ENCODE data around the gene KCTD16.

KCTD16 gene

DNA sequence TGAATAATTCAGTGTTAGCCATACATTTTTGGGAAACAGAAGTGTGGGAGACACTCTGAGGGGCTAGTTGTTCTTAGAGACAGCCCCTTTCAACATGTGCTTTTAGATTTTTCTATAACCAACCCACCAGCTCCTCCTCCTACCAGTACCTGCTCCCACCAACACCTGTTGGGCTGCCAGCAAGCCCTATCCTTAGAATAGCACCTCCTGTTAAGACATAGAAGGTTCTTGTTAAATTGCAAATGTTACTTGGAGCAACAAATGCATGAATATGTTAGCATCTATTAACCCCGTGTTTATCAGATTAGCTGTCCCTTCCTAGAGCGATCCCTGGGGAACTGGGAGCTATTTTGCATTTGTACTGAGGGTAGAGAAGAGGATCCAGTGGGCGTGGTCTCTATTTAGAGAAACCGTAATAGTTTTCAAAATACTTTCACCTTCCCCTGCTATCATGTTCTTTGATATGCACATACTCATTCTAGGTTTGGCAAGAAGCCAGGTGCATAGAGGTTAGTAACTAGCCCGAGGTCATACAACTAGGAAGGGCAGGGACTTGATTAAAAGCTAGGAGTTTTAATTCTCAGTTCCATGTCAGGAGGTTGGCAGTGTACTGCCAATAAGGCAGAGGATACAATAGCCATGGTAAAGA, 334.4 kb downstream of the KCTD16 start:
- H4K12ac ChIP-seq (ENCODE audit: low read depth, low read length): no peak overlapping the region
- no peak overlapping the region for H4K91ac ChIP-seq (ENCODE audit: low read depth, low read length)
- WGBS (ENCODE audit: extremely low coverage, insufficient coverage, insufficient read length): no CpG with 5 or more reads among the region's 5 CpGs
- no peak for DNase-seq
- H3K18ac ChIP-seq (ENCODE audit: low read length): no peak overlapping the region
- H3K79me2 ChIP-seq (ENCODE audit: control insufficient read depth, insufficient read depth, low read length, poor library complexity): no peaks in the 10 kb centered on the region
- H3K27me3 ChIP-seq (ENCODE audit: insufficient read depth, low read length): no peaks in the 10 kb centered on the region
- no peak overlapping the region for H3K4me2 ChIP-seq (ENCODE audit: low read length)
- H2AFZ ChIP-seq (ENCODE audit: insufficient read depth, low read length, poor library complexity): no peak overlapping the region
- H4K8ac ChIP-seq (ENCODE audit: low read depth, low read length): no peak overlapping the region
- no peak overlapping the region for H2AK5ac ChIP-seq (ENCODE audit: low read length)
- no peak overlapping the region for H3K4ac ChIP-seq (ENCODE audit: low read depth, low read length)
- H3K27ac ChIP-seq (ENCODE audit: low read depth, low read length): no peak overlapping the region
- H3K4me1 ChIP-seq (ENCODE audit: control insufficient read depth in 1 of 2, insufficient read depth in 2 of 2, low read length in 2 of 2): no peaks in the 10 kb centered on the region
- H2BK12ac ChIP-seq (ENCODE audit: low read length): no peak overlapping the region
- no peaks in the 10 kb centered on the region for H3K36me3 ChIP-seq (ENCODE audit: control insufficient read depth in 1 of 2, insufficient read depth in 2 of 2, low read length in 2 of 2)
- H2BK120ac ChIP-seq (ENCODE audit: insufficient read depth, low read length, poor library complexity): no peak overlapping the region
- H3K9ac ChIP-seq (ENCODE audit: low read length): no peak overlapping the region
- no peaks in the 10 kb centered on the region for H3K9me3 ChIP-seq (ENCODE audit: insufficient read depth, low read depth, low read length)
- no peak overlapping the region for H3K23ac ChIP-seq (ENCODE audit: low read length)
- H3K14ac ChIP-seq (ENCODE audit: low read length): no peak overlapping the region
- no peaks in the 10 kb centered on the region for H3K79me1 ChIP-seq (ENCODE audit: low read length)
- H3K4me3 ChIP-seq (ENCODE audit: low read depth, low read length): no peak overlapping the region
- H2BK5ac ChIP-seq (ENCODE audit: low read depth, low read length, poor library complexity): no peak overlapping the region

DNA sequence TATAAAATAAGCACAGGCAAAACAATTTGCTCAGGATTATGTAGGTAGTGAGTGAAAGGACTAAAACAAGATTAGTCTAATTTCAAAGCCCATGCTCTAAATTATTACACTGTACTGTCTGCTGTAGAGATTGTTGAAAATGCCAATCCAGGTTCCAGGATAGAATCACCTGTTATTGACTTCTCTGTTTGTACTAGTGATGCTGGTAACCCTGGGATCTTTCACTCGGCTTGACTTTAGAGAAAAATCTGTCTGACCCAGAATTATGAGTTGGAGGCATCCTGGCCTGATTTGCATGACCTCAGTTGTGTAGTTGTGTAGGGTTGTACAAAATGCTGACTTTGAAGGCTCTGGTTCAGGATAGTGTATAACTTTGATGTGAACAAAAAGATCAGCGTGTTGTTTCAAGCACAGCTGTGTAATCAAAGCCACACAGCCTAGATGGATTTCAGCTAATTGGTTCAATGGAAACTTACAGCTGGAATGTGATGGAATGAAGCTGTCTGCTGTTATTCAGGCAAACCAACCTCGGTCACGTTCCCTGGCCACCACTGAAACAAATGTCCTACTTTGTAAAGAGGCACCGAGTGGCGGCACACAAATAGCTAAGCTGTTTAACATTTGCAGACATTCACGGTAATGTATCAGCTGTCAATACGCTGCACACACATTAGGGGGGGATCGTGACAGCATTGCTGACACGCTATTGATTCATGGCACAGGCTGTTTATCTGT, 340.3 kb downstream of the KCTD16 start:
- no CpG with 5 or more reads among the region's 10 CpGs for WGBS (ENCODE audit: extremely low coverage, insufficient coverage, insufficient read length)
- H2AK5ac ChIP-seq (ENCODE audit: low read length): no peak overlapping the region

DNA sequence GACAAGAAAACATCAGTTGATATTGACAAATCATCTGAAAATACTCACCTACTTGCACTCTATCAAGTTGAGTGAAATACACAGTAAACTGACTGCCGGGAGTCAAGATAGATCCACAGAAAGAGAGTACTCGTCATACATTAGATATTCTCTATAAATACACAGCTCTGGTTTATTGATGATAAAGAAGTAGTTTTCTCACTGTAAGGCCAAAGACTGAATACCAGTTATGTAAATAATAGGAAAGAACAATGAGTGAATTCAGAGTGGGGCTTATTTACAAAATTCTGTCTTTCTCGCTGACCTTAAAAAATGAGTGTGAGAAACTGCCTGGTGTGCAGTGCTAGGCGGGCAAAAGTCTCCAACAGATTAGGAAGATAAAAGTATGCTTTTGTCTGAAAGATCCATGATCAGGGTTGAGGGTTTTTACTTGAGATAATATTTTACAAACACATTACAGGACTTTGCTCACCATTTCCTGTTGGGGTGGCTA, 341.0 kb downstream of the KCTD16 start:
- Histone ChIP-seq H3K9ac (ENCODE audit: low read length) (no peak overlapping the region), H2AFZ (ENCODE audit: insufficient read depth, low read length, poor library complexity) (no peak overlapping the region), H4K12ac (ENCODE audit: low read depth, low read length) (no peak overlapping the region), H3K18ac (ENCODE audit: low read length) (no peak overlapping the region), H3K4me2 (ENCODE audit: low read length) (no peak overlapping the region), H3K23ac (ENCODE audit: low read length) (no peak overlapping the region), H3K36me3 (ENCODE audit: control insufficient read depth in 1 of 2, insufficient read depth in 2 of 2, low read length in 2 of 2) (no peaks in the 10 kb centered on the region), H4K91ac (ENCODE audit: low read depth, low read length) (no peak overlapping the region), H3K4me1 (ENCODE audit: control insufficient read depth in 1 of 2, insufficient read depth in 2 of 2, low read length in 2 of 2) (no peaks in the 10 kb centered on the region), H3K79me2 (ENCODE audit: control insufficient read depth, insufficient read depth, low read length, poor library complexity) (no peaks in the 10 kb centered on the region), H3K4ac (ENCODE audit: low read depth, low read length) (no peak overlapping the region), H3K14ac (ENCODE audit: low read length) (no peak overlapping the region), H2BK5ac (ENCODE audit: low read depth, low read length, poor library complexity) (no peak overlapping the region), H3K27ac (ENCODE audit: low read depth, low read length) (no peak overlapping the region), H2AK5ac (ENCODE audit: low read length) (no peak overlapping the region), H3K4me3 (ENCODE audit: low read depth, low read length) (no peak overlapping the region), H4K8ac (ENCODE audit: low read depth, low read length) (no peak overlapping the region), H2BK120ac (ENCODE audit: insufficient read depth, low read length, poor library complexity) (no peak overlapping the region), H3K79me1 (ENCODE audit: low read length) (no peaks in the 10 kb centered on the region), H3K27me3 (ENCODE audit: insufficient read depth, low read length) (no peaks in the 10 kb centered on the region), H2BK12ac (ENCODE audit: low read length) (no peak overlapping the region), H3K9me3 (ENCODE audit: insufficient read depth, low read depth, low read length) (peaks cover 2% of the 10 kb centered on the region)
- no peak for DNase-seq
- WGBS (ENCODE audit: extremely low coverage, insufficient coverage, insufficient read length): no CpG with 5 or more reads among the region's 4 CpGs

More for the DNA sequence above, 340.3 kb downstream of the KCTD16 start:
- Histone ChIP-seq H2BK120ac (ENCODE audit: insufficient read depth, low read length, poor library complexity) (no peak overlapping the region), H2AFZ (ENCODE audit: insufficient read depth, low read length, poor library complexity) (no peak overlapping the region), H3K18ac (ENCODE audit: low read length) (no peak overlapping the region), H3K36me3 (ENCODE audit: control insufficient read depth in 1 of 2, insufficient read depth in 2 of 2, low read length in 2 of 2) (no peaks in the 10 kb centered on the region), H2BK5ac (ENCODE audit: low read depth, low read length, poor library complexity) (no peak overlapping the region), H3K27ac (ENCODE audit: low read depth, low read length) (no peak overlapping the region), H3K23ac (ENCODE audit: low read length) (no peak overlapping the region), H3K27me3 (ENCODE audit: insufficient read depth, low read length) (no peaks in the 10 kb centered on the region), H3K14ac (ENCODE audit: low read length) (no peak overlapping the region), H3K4me1 (ENCODE audit: control insufficient read depth in 1 of 2, insufficient read depth in 2 of 2, low read length in 2 of 2) (no peaks in the 10 kb centered on the region), H3K79me1 (ENCODE audit: low read length) (no peaks in the 10 kb centered on the region), H4K91ac (ENCODE audit: low read depth, low read length) (no peak overlapping the region), H4K8ac (ENCODE audit: low read depth, low read length) (no peak overlapping the region), H3K9ac (ENCODE audit: low read length) (no peak overlapping the region), H3K4ac (ENCODE audit: low read depth, low read length) (no peak overlapping the region), H3K4me2 (ENCODE audit: low read length) (no peak overlapping the region), H3K79me2 (ENCODE audit: control insufficient read depth, insufficient read depth, low read length, poor library complexity) (no peaks in the 10 kb centered on the region), H3K4me3 (ENCODE audit: low read depth, low read length) (no peak overlapping the region), H2BK12ac (ENCODE audit: low read length) (no peak overlapping the region), H4K12ac (ENCODE audit: low read depth, low read length) (no peak overlapping the region), H3K9me3 (ENCODE audit: insufficient read depth, low read depth, low read length) (peaks cover 2% of the 10 kb centered on the region)
- DNase-seq: no peak

DNA sequence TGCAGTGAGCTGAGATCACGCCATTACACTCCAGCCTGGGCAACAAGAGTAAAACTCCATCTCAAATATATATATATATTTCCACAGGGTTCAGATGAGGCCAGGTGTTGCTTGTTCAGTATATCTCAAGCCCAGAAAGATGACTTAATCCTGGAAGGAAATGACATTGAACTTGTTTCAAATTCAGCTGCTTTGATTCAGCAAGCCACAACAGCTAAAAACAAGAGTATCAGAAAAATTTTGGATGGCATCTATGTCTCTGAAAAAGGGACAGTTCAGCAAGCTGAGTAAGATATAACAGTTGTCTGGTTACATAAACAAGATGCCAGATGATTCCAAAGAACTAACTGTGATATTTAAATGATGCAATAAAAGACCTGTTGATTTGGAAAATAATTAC, 352.0 kb downstream of the KCTD16 start:
- H3K4me3 ChIP-seq (ENCODE audit: low read depth, low read length): no peak overlapping the region
- H4K12ac ChIP-seq (ENCODE audit: low read depth, low read length): no peak overlapping the region
- no peak overlapping the region for H3K23ac ChIP-seq (ENCODE audit: low read length)
- H2BK12ac ChIP-seq (ENCODE audit: low read length): no peak overlapping the region
- no peak overlapping the region for H3K14ac ChIP-seq (ENCODE audit: low read length)
- DNase-seq: no peak
- H2BK5ac ChIP-seq (ENCODE audit: low read depth, low read length, poor library complexity): no peak overlapping the region
- H2AFZ ChIP-seq (ENCODE audit: insufficient read depth, low read length, poor library complexity): no peak overlapping the region
- H2AK5ac ChIP-seq (ENCODE audit: low read length): no peak overlapping the region
- H2BK120ac ChIP-seq (ENCODE audit: insufficient read depth, low read length, poor library complexity): no peak overlapping the region
- H3K4me2 ChIP-seq (ENCODE audit: low read length): no peak overlapping the region
- H3K4me1 ChIP-seq (ENCODE audit: control insufficient read depth in 1 of 2, insufficient read depth in 2 of 2, low read length in 2 of 2): no peaks in the 10 kb centered on the region
- H3K9ac ChIP-seq (ENCODE audit: low read length): no peak overlapping the region
- H3K9me3 ChIP-seq (ENCODE audit: insufficient read depth, low read depth, low read length): no peaks in the 10 kb centered on the region
- no peak overlapping the region for H4K91ac ChIP-seq (ENCODE audit: low read depth, low read length)
- no CpG with 5 or more reads among the region's 1 CpG for WGBS (ENCODE audit: extremely low coverage, insufficient coverage, insufficient read length)
- H3K79me2 ChIP-seq (ENCODE audit: control insufficient read depth, insufficient read depth, low read length, poor library complexity): no peaks in the 10 kb centered on the region
- H3K4ac ChIP-seq (ENCODE audit: low read depth, low read length): no peak overlapping the region
- H3K27me3 ChIP-seq (ENCODE audit: insufficient read depth, low read length): no peaks in the 10 kb centered on the region
- H3K79me1 ChIP-seq (ENCODE audit: low read length): no peaks in the 10 kb centered on the region
- no peak overlapping the region for H3K18ac ChIP-seq (ENCODE audit: low read length)
- no peaks in the 10 kb centered on the region for H3K36me3 ChIP-seq (ENCODE audit: control insufficient read depth in 1 of 2, insufficient read depth in 2 of 2, low read length in 2 of 2)
- H3K27ac ChIP-seq (ENCODE audit: low read depth, low read length): no peak overlapping the region
- no peak overlapping the region for H4K8ac ChIP-seq (ENCODE audit: low read depth, low read length)

All from trophoblast cell (in vitro differentiated cells and primary cell).